Breast epithelium (tissue), 3 donors: Measurements from ENCODE around the gene SORL1.

ENCODE experiments used
- POLR2A ChIP-seq: fragments of 450-650 bp; IDR thresholded peaks from one replicate; pipeline ENCODE4 v1.6.1; 2016; ENCODE audit warnings: antibody characterized with exemption, mild to moderate bottlenecking, moderate library complexity
- POLR2AphosphoS5 ChIP-seq, 3 donors: sonication (generic); formaldehyde crosslinking; IDR thresholded peaks; one replicate each; pipeline ENCODE4 v1.6.1; 2017; ENCODE audit warnings: antibody characterized with exemption in 3 of 3
- TF ChIP-seq, protein P1 (sequence below), 3 donors: fragments of 450-650 bp; IDR thresholded peaks; one replicate each; pipeline ENCODE4 v1.5.1; 2016 to 2017; ENCODE audit warnings: antibody characterized with exemption in 3 of 3, mild to moderate bottlenecking in 3 of 3, moderate library complexity in 3 of 3

DNA sequence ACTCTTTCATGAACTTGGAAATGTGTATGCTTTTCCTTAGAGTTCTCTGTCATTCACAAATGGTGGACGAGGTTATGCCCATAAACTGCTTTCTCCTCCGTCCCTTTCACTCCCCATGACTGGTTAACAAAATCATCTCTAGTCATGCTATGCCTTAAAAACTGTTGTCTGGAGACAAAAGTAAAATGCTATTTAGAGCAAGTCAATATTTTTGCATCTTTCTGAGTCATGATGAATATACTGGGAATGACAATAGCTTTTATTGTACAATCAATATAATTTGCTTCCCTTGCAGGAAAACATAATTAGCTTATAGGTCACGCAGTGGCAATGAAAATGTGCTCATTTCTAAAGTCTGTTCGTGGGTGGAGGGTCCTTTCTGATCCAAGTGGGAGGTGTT lies 217.3 kb downstream of the SORL1 start:
- TF ChIP-seq, protein P1, sequence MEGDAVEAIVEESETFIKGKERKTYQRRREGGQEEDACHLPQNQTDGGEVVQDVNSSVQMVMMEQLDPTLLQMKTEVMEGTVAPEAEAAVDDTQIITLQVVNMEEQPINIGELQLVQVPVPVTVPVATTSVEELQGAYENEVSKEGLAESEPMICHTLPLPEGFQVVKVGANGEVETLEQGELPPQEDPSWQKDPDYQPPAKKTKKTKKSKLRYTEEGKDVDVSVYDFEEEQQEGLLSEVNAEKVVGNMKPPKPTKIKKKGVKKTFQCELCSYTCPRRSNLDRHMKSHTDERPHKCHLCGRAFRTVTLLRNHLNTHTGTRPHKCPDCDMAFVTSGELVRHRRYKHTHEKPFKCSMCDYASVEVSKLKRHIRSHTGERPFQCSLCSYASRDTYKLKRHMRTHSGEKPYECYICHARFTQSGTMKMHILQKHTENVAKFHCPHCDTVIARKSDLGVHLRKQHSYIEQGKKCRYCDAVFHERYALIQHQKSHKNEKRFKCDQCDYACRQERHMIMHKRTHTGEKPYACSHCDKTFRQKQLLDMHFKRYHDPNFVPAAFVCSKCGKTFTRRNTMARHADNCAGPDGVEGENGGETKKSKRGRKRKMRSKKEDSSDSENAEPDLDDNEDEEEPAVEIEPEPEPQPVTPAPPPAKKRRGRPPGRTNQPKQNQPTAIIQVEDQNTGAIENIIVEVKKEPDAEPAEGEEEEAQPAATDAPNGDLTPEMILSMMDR (IDR thresholded peaks at IDR 0.05), result no peak
- TF ChIP-seq POLR2A, result no peak
- no peak for TF ChIP-seq POLR2AphosphoS5 (IDR thresholded peaks at IDR 0.05)
